H1 (cell line): Measurements from ENCODE around the gene ACTL7A. TPM values are rescaled to one million over a fixed set of nuclear protein-coding genes. Genes with fewer than 3 reads are reported as not detected.

Experiments used
- CTCF ChIA-PET: fragments of 300-600 bp; sonication (Branson Sonifier 250); formaldehyde crosslinking; loops from one replicate; lab custom pipeline; 2021; ENCODE audit not compliant: partially characterized antibody; lab: Charles Lee
- POLR2A ChIA-PET: fragments of 300-600 bp; sonication (Branson Sonifier 250); formaldehyde crosslinking; loops from one replicate; lab custom pipeline; 2021; ENCODE audit warnings: inconsistent platforms; ENCODE audit not compliant: partially characterized antibody; lab: Charles Lee
- DNase-seq, 2 experiments: peaks; one replicate each; pipeline versions ENCODE4 v3.0.0 to v3.0.0-alpha.2; 2010 to 2022; ENCODE audit warnings: low spot score in 2 of 2, low read depth in 1 of 2, mixed read lengths in 1 of 2
- FAIRE-seq: peaks from 2 replicates; lab custom pipeline; 2011; peaks lifted over from hg19 to GRCh38; lab: Jason Lieb, UNC
- H2AFZ ChIP-seq: 2 replicates; pipeline ENCODE4 v1.8.1; 2012; ENCODE audit warnings: low read length, inconsistent platforms
- H2AK5ac ChIP-seq: 2 replicates; pipeline ENCODE4 v1.6.1; 2013; ENCODE audit warnings: low read depth, low read length
- H2BK120ac ChIP-seq: replicated peaks from 2 replicates; pipeline ENCODE3; 2013; ENCODE audit warnings: low read depth, low read length, inconsistent platforms
- H2BK12ac ChIP-seq: 2 replicates; pipeline ENCODE4 v1.6.1; 2013; ENCODE audit warnings: low read depth, low read length
- H2BK15ac ChIP-seq: 2 replicates; pipeline ENCODE4 v1.6.1; 2013; ENCODE audit warnings: low read length
- H2BK20ac ChIP-seq: 2 replicates; pipeline ENCODE4 v1.6.1; 2013; ENCODE audit warnings: low read length
- H2BK5ac ChIP-seq: 2 replicates; pipeline ENCODE4 v1.6.1; 2013; ENCODE audit warnings: low read depth, low read length
- H3K14ac ChIP-seq: 2 replicates; pipeline ENCODE4 v1.6.1; 2013; ENCODE audit warnings: inconsistent platforms; ENCODE audit not compliant: insufficient read length
- H3K18ac ChIP-seq: 2 replicates; pipeline ENCODE4 v1.6.1; 2013; ENCODE audit warnings: low read length; ENCODE audit errors: extremely low read depth
- H3K23ac ChIP-seq: 2 replicates; pipeline ENCODE4 v1.6.1; 2013; ENCODE audit warnings: inconsistent platforms; ENCODE audit not compliant: insufficient read length
- H3K23me2 ChIP-seq: 2 replicates; pipeline ENCODE4 v1.6.1; 2013; ENCODE audit warnings: low read depth, low read length
- H3K27ac ChIP-seq: 2 replicates; pipeline ENCODE4 v1.6.1; 2011; ENCODE audit warnings: low read depth, low read length, inconsistent platforms
- H3K27me3 ChIP-seq, 4 experiments: replicated peaks in 1 of 4; 1 replicate in 1 of 4; 2 replicates in 3 of 4; pipeline versions ENCODE4 v1.6.1 to v1.8.1; 2011 to 2013; ENCODE audit warnings: low read length in 3 of 4, mild to moderate bottlenecking in 3 of 4, inconsistent platforms in 2 of 4, mixed read lengths in 2 of 4, moderate library complexity in 1 of 4; ENCODE audit not compliant: control insufficient read depth in 3 of 4, insufficient read depth in 3 of 4; ENCODE audit errors: extremely low read depth in 1 of 4
- H3K36me3 ChIP-seq, 4 experiments: 2 replicates each; pipeline versions ENCODE4 v1.6.1 to v1.8.1; 2011 to 2013; ENCODE audit warnings: mild to moderate bottlenecking in 4 of 4, low read length in 3 of 4, moderate library complexity in 2 of 4, control low read depth in 1 of 4, inconsistent platforms in 1 of 4; ENCODE audit not compliant: insufficient read depth in 4 of 4, control insufficient read depth in 2 of 4
- H3K4ac ChIP-seq: replicated peaks from 2 replicates; pipeline ENCODE3; 2013; ENCODE audit warnings: low read length, low read depth, mixed read lengths, inconsistent platforms; ENCODE audit not compliant: insufficient read length
- H3K4me1 ChIP-seq, 4 experiments: replicated peaks in 1 of 4; 1 replicate in 1 of 4; 2 replicates in 3 of 4; pipeline versions ENCODE4 v1.6.1 to v1.8.1; 2011 to 2013; ENCODE audit warnings: low read length in 3 of 4, inconsistent platforms in 2 of 4, mixed read lengths in 1 of 4; ENCODE audit not compliant: insufficient read depth in 4 of 4, control insufficient read depth in 3 of 4
- H3K4me2 ChIP-seq, 2 experiments: 2 replicates each; pipeline versions ENCODE4 v1.6.1 to v1.8.1; 2011 to 2013; ENCODE audit warnings: low read depth in 2 of 2, low read length in 2 of 2, control low read depth in 1 of 2, inconsistent platforms in 1 of 2, mild to moderate bottlenecking in 1 of 2; ENCODE audit not compliant: insufficient read depth in 1 of 2
- H3K4me3 ChIP-seq, 4 experiments: fragments of 200-600, 300-600 bp in 1 of 4; sonication (generic), shearing (Covaris generic), sonication (Bioruptor Twin) in 1 of 4; 2 replicates each; pipeline versions ENCODE4 v1.5.1 to v1.8.1; 2011 to 2016; ENCODE audit warnings: low read length in 4 of 4, low read depth in 3 of 4, control low read depth in 2 of 4, inconsistent platforms in 2 of 4, mild to moderate bottlenecking in 2 of 4, mixed read lengths in 1 of 4, moderate library complexity in 1 of 4; ENCODE audit not compliant: insufficient read depth in 2 of 4; ENCODE audit errors: extremely low read depth in 1 of 4
- H3K56ac ChIP-seq: replicated peaks from 2 replicates; pipeline ENCODE3; 2013; ENCODE audit warnings: low read depth, mild to moderate bottlenecking, mixed read lengths, low read length, inconsistent platforms; ENCODE audit not compliant: insufficient read length
- H3K79me1 ChIP-seq: 2 replicates; pipeline ENCODE4 v1.6.1; 2013; ENCODE audit warnings: low read depth, low read length, control low read depth
- H3K79me2 ChIP-seq, 2 experiments: 2 replicates each; pipeline versions ENCODE4 v1.6.1 to v1.8.1; 2012 to 2013; ENCODE audit warnings: low read length in 2 of 2, mild to moderate bottlenecking in 2 of 2, inconsistent platforms in 1 of 2; ENCODE audit not compliant: insufficient read depth in 2 of 2, control insufficient read depth in 1 of 2
- H3K9ac ChIP-seq, 4 experiments: replicated peaks in 1 of 4; 1 replicate in 1 of 4; 2 replicates in 3 of 4; pipeline versions ENCODE4 v1.6.1 to v1.8.1; 2011 to 2013; ENCODE audit warnings: low read depth in 3 of 4, low read length in 3 of 4, control low read depth in 2 of 4, mild to moderate bottlenecking in 2 of 4, moderate library complexity in 2 of 4, inconsistent platforms in 1 of 4; ENCODE audit errors: extremely low read depth in 1 of 4
- H3K9me3 ChIP-seq, 2 experiments: 2 replicates each; pipeline versions ENCODE4 v1.6.1 to v1.8.1; 2012 to 2013; ENCODE audit warnings: mild to moderate bottlenecking in 2 of 2, moderate library complexity in 2 of 2, control low read depth in 1 of 2, inconsistent platforms in 1 of 2, low read depth in 1 of 2, low read length in 1 of 2, mixed read lengths in 1 of 2; ENCODE audit not compliant: insufficient read depth in 2 of 2
- H4K20me1 ChIP-seq, 2 experiments: replicated peaks in 1 of 2; 2 replicates each; pipeline versions ENCODE3 to v1.8.1; 2011 to 2013; ENCODE audit warnings: inconsistent platforms in 2 of 2, low read length in 2 of 2, mild to moderate bottlenecking in 1 of 2; ENCODE audit not compliant: insufficient read depth in 2 of 2, control insufficient read depth in 1 of 2
- H4K5ac ChIP-seq: 2 replicates; pipeline ENCODE4 v1.6.1; 2013; ENCODE audit warnings: low read length, low read depth, mixed read lengths, inconsistent platforms; ENCODE audit not compliant: insufficient read length
- H4K8ac ChIP-seq: 2 replicates; pipeline ENCODE4 v1.8.0; 2013; ENCODE audit warnings: mild to moderate bottlenecking, moderate library complexity, low read length, inconsistent platforms; ENCODE audit not compliant: insufficient read depth; ENCODE audit errors: extremely low read depth
- H4K91ac ChIP-seq: replicated peaks from 2 replicates; pipeline ENCODE3; 2013; ENCODE audit warnings: low read length, mixed read lengths, inconsistent platforms; ENCODE audit not compliant: insufficient read length
- POU5F1 ChIP-seq: IDR thresholded peaks from 2 replicates; pipeline ENCODE4 v1.6.1; 2011; ENCODE audit warnings: low read depth, mild to moderate bottlenecking, low read length, moderate library complexity
- SAP30 ChIP-seq: fragments of 300-600 bp; sonication (generic); IDR thresholded peaks from 2 replicates; pipeline ENCODE4 v1.7.1; 2012; ENCODE audit warnings: low read length, moderate library complexity, mild to moderate bottlenecking, inconsistent platforms; ENCODE audit not compliant: insufficient read depth, insufficient replicate concordance
- WGBS, 2 experiments: shearing (Covaris generic) in 1 of 2; methylation state at CpG; one replicate each; pipeline versions ENCODE4 v1.1.6 to v1.1.7; 2013 to 2015; ENCODE audit warnings: low lambda C conversion rate in 2 of 2, mixed read lengths in 2 of 2, inconsistent platforms in 1 of 2, low coverage in 1 of 2, missing lambda C conversion rate in 1 of 2; ENCODE audit not compliant: insufficient replicate concordance in 2 of 2, insufficient coverage in 1 of 2, insufficient read length in 1 of 2; ENCODE audit errors: extremely low coverage in 1 of 2, missing lambda C conversion rate in 1 of 2; 5-methylcytosine and 5-hydroxymethylcytosine counted together
- polyA plus RNA-seq, 7 experiments: library from polyadenylated mRNA; depleted of rRNA in 3 of 7; stranded (reverse) in 5 of 7; unstranded in 2 of 7; fragments of >200 nt in 5 of 7; fragments of 200-250 nt in 2 of 7; gene quantifications; 1 replicate in 5 of 7; 2 replicates in 1 of 7; 4 replicates in 1 of 7; pipeline versions ENCODE4 v1.2.1 to v1.2.3, GENCODE V29; 2011 to 2013; ENCODE audit warnings: missing spikeins in 2 of 7, mixed read lengths in 2 of 7
- total RNA-seq: library from RNA; stranded (reverse); fragmentation: NEBNext Ultra II Directional; extraction: Animal tissue kit (Norgen Biotek cat#: 25700); gene quantifications from 2 replicates; pipeline ENCODE4 v1.2.1, GENCODE V29; 2021

Gene ACTL7A
- total and polyA plus RNA-seq, 2 of the 8 experiments (the other 6 are each of a cell fraction or from before 2014, with no cell fraction given), result not detected

- Histone ChIP-seq H4K8ac (no peak overlapping the region), H3K4me1 (no peaks in the 10 kb centered on the region), H4K91ac (no peak overlapping the region), H3K4me3 (no peak overlapping the region), H4K20me1 (no peaks in the 10 kb centered on the region), H3K23me2 (no peaks in the 10 kb centered on the region), H2BK5ac (no peak overlapping the region), H3K18ac (no peak overlapping the region), H3K27ac (no peak overlapping the region), H3K27me3 (no peaks in the 10 kb centered on the region), H2BK120ac (no peak overlapping the region), H3K14ac (no peak overlapping the region), H3K56ac (no peak overlapping the region), H2AFZ (no peak overlapping the region), H2AK5ac (no peak overlapping the region), H3K23ac (no peak overlapping the region), H2BK15ac (no peak overlapping the region), H3K9me3 (no peaks in the 10 kb centered on the region), H3K4me2 (no peak overlapping the region), H4K5ac (no peak overlapping the region), H3K79me2 (no peaks in the 10 kb centered on the region), H3K79me1 (no peaks in the 10 kb centered on the region), H3K36me3 (no peaks in the 10 kb centered on the region), H2BK12ac (no peak overlapping the region), H3K9ac (no peak overlapping the region), H2BK20ac (no peak overlapping the region), H3K4ac (no peak overlapping the region)
- DNase-seq (no peak), FAIRE-seq (no peak)
- CTCF ChIA-PET, result interaction anchor here (0.6 to 1.2 kb wide), 5 partner anchors 20 to 967 kb away, joined by 3 to 4 read pairs (median 3); no protein-coding TSS in a partner anchor
- WGBS, 2 experiments, result 65% methylated on average over 10 of the region's 10 CpGs; no CpG with 5 or more reads in 1 of the 2 experiments
- TF ChIP-seq POU5F1 (no peak), SAP30 (no peak)
- POLR2A ChIA-PET, result no interaction called here
Observed at GRCh38 chr9:108816037-108816436, 46.0 kb upstream of the ACTL7A start.
